Aorta (tissue), 5 donors: ENCODE data around the gene LRIG3. TPM values are rescaled to one million over a fixed set of nuclear protein-coding genes. Genes with fewer than 3 reads are reported as not detected.

ENCODE experiments used
- ATAC-seq: fragments of 200-7000 bp; cut with Tn5 transposase; one replicate; pipeline ENCODE4 v1.9.1; 2022; ENCODE audit warnings: moderate library complexity; ENCODE audit not compliant: low FRiP score
- DNase-seq, 2 donors: peaks; one replicate each; pipeline ENCODE4 v3.0.0-alpha.2; 2020
- H3K27ac ChIP-seq, 2 donors: one replicate each; pipeline ENCODE4 v1.5.1; 2013; ENCODE audit warnings: low read length in 2 of 2, mild to moderate bottlenecking in 2 of 2, moderate library complexity in 2 of 2, control low read depth in 1 of 2, inconsistent platforms in 1 of 2, low read depth in 1 of 2
- H3K27me3 ChIP-seq, 2 donors: one replicate each; pipeline ENCODE4 v1.6.1; 2013; ENCODE audit warnings: control low read depth in 1 of 2, low read length in 1 of 2, mild to moderate bottlenecking in 1 of 2, moderate library complexity in 1 of 2; ENCODE audit not compliant: insufficient read depth in 2 of 2, control insufficient read depth in 1 of 2
- H3K36me3 ChIP-seq, 2 donors: one replicate each; pipeline ENCODE4 v1.6.1; 2013; ENCODE audit warnings: control low read depth in 1 of 2, low read length in 1 of 2, mild to moderate bottlenecking in 1 of 2; ENCODE audit not compliant: insufficient read depth in 2 of 2, control insufficient read depth in 1 of 2
- H3K4me1 ChIP-seq, 2 donors: one replicate each; pipeline ENCODE4 v1.6.1; 2013; ENCODE audit warnings: low read length in 2 of 2, control low read depth in 1 of 2, mild to moderate bottlenecking in 1 of 2, moderate library complexity in 1 of 2; ENCODE audit not compliant: insufficient read depth in 2 of 2, control insufficient read depth in 1 of 2
- H3K4me3 ChIP-seq, 2 donors: one replicate each; pipeline ENCODE4 v1.5.1; 2013; ENCODE audit warnings: low read length in 2 of 2, control low read depth in 1 of 2, mild to moderate bottlenecking in 1 of 2
- H3K9me3 ChIP-seq: one replicate; pipeline ENCODE4 v1.6.1; 2013; ENCODE audit warnings: mild to moderate bottlenecking, low read length; ENCODE audit not compliant: control insufficient read depth
- WGBS, 2 donors: extraction: QIAGEN DNeasy Blood & Tissue Kit; methylation state at CpG; one replicate each; pipeline ENCODE4 v1.1.7; 2013; 5-methylcytosine and 5-hydroxymethylcytosine counted together
- intact Hi-C, 2 donors: fragments of 100-400 bp; cut with DNase I; formaldehyde crosslinking; loops; one replicate each; pipeline versions ENCODE4 v1.14.2 to v1.15.0; 2022
- polyA plus RNA-seq, 2 donors: library from polyadenylated mRNA; stranded (reverse); fragments of 200-250 nt; gene quantifications; one replicate each; pipeline ENCODE4 v1.2.3, GENCODE V29; 2013
- total RNA-seq, 2 donors: library from RNA; stranded (reverse); fragmentation: NEBNext Ultra II Directional; extraction: Animal tissue kit (Norgen Biotek cat#: 25700); gene quantifications; one replicate each; pipeline ENCODE4 v1.2.1, GENCODE V29; 2021
- donor health status: healthy with polysubstance abuse.
- donor health status: Bipolar disorder and iron deficiency.
- donor health status: DM: no; HTN: no; CAD: no.
- donor health status: DM: no; HTN: no; CAD: no.
- donor health status: DM: yes; HTN: yes; CAD: no.

Gene LRIG3
- total and polyA plus RNA-seq, 4 donors = 3.3 to 51.4 (median 20.2) TPM

- H3K36me3 ChIP-seq = no peaks in the 10 kb centered on the region
- no peak for ATAC-seq
- DNase-seq = no peak
- no peaks in the 10 kb centered on the region for H3K4me1 ChIP-seq
- H3K4me3 ChIP-seq = no peak overlapping the region
- WGBS, 2 donors = 89 to 91% methylated on average over 3 of the region's 3 CpGs
- no peaks in the 10 kb centered on the region for H3K27me3 ChIP-seq
- no peaks in the 10 kb centered on the region for H3K9me3 ChIP-seq
- intact Hi-C loops = no loop called here
- no peak overlapping the region for H3K27ac ChIP-seq
Measured at GRCh38 chr12:58850826-58851225, 69.5 kb downstream of the LRIG3 start.

- Histone ChIP-seq H3K27ac (no peak overlapping the region), H3K4me1 (no peaks in the 10 kb centered on the region), H3K9me3 (no peaks in the 10 kb centered on the region), H3K36me3 (no peaks in the 10 kb centered on the region), H3K27me3 (no peaks in the 10 kb centered on the region), H3K4me3 (no peak overlapping the region)
- WGBS, 2 donors = 28 to 33% methylated on average over 5 of the region's 5 CpGs
- no peak for ATAC-seq
- no peak for DNase-seq
- intact Hi-C loops = no loop called here
Measured at GRCh38 chr12:58847901-58848600, 72.3 kb downstream of the LRIG3 start.

- no peak for DNase-seq
- Histone ChIP-seq H3K27me3 (no peaks in the 10 kb centered on the region), H3K4me1 (no peaks in the 10 kb centered on the region), H3K9me3 (no peaks in the 10 kb centered on the region), H3K36me3 (no peaks in the 10 kb centered on the region), H3K4me3 (no peak overlapping the region), H3K27ac (no peak overlapping the region)
- no peak for ATAC-seq
- 91 to 93% methylated on average over 4 of the region's 4 CpGs for WGBS, 2 donors
- intact Hi-C loops = no loop called here
Measured at GRCh38 chr12:58844161-58844560, 76.1 kb downstream of the LRIG3 start.

- ATAC-seq (no peak), DNase-seq (no peak)
- Histone ChIP-seq H3K4me1 (no peaks in the 10 kb centered on the region), H3K27me3 (no peaks in the 10 kb centered on the region), H3K9me3 (no peaks in the 10 kb centered on the region), H3K27ac (no peak overlapping the region), H3K4me3 (no peak overlapping the region), H3K36me3 (no peaks in the 10 kb centered on the region)
- WGBS, 2 donors = 71 to 79% methylated on average over 15 of the region's 15 CpGs
- intact Hi-C loops = no loop called here
Measured at GRCh38 chr12:58841058-58841798, 79.1 kb downstream of the LRIG3 start.

- H3K4me3 ChIP-seq = no peak overlapping the region
- H3K36me3 ChIP-seq = no peaks in the 10 kb centered on the region
- H3K27ac ChIP-seq = no peak overlapping the region
- no peaks in the 10 kb centered on the region for H3K27me3 ChIP-seq
- ATAC-seq (no peak), DNase-seq (no peak)
- H3K9me3 ChIP-seq = no peaks in the 10 kb centered on the region
- H3K4me1 ChIP-seq = no peaks in the 10 kb centered on the region
- intact Hi-C loops = no loop called here
- WGBS, 2 donors = 34 to 37% methylated on average over 3 of the region's 3 CpGs
Measured at GRCh38 chr12:58833853-58834252, 86.5 kb downstream of the LRIG3 start.

- no peak overlapping the region for H3K27ac ChIP-seq
- no peaks in the 10 kb centered on the region for H3K27me3 ChIP-seq
- ATAC-seq (no peak), DNase-seq (no peak)
- H3K4me1 ChIP-seq = no peaks in the 10 kb centered on the region
- H3K36me3 ChIP-seq = no peaks in the 10 kb centered on the region
- intact Hi-C loops = no loop called here
- WGBS, 2 donors = 85 to 86% methylated on average over 1 of the region's 1 CpG
- H3K4me3 ChIP-seq = no peak overlapping the region
- no peaks in the 10 kb centered on the region for H3K9me3 ChIP-seq
Measured at GRCh38 chr12:58832920-58833319, 87.4 kb downstream of the LRIG3 start.
